ENCODE results near the gene GSG1L. TPM values are rescaled to one million over a fixed set of nuclear protein-coding genes. Genes with fewer than 3 reads are reported as not detected.

Gene GSG1L
- total and polyA plus RNA-seq, 9 of the 15 experiments (the other 6 are each of a cell fraction or from before 2014, with no cell fraction given) = not detected

- TF ChIP-seq ZNF639 (CRISPR knock-in tag; conservative IDR thresholded peaks at IDR 0.05 in 1 of 2, IDR thresholded peaks at IDR 0.05 in 1 of 2) (no peak), NBN (IDR thresholded peaks at IDR 0.05; ENCODE audit: low read depth) (no peak), EWSR1 (IDR thresholded peaks at IDR 0.05; ENCODE audit: borderline replicate concordance, low read depth, partially characterized antibody) (no peak), SMARCA4 (IDR thresholded peaks at IDR 0.05) (no peak), TSHZ1 (CRISPR knock-in tag; IDR thresholded peaks at IDR 0.05) (no peak), EZH2 (IDR thresholded peaks at IDR 0.05; ENCODE audit: borderline replicate concordance, low read depth, low read length) (no peak), ZBTB43 (CRISPR knock-in tag; IDR thresholded peaks at IDR 0.05) (no peak), NFE2 (IDR thresholded peaks at IDR 0.05; ENCODE audit: low read depth) (peak; percentile 66), RB1 (IDR thresholded peaks at IDR 0.05; ENCODE audit: low read depth) (no peak), ZNF584 (CRISPR knock-in tag; IDR thresholded peaks at IDR 0.05; ENCODE audit: low read depth) (peak; percentile 83), TGIF2 (CRISPR knock-in tag; IDR thresholded peaks at IDR 0.05) (no peak), ZNF212 (CRISPR knock-in tag; IDR thresholded peaks at IDR 0.05) (no peak), ZNF766 (CRISPR knock-in tag; conservative IDR thresholded peaks at IDR 0.05) (peak; percentile 74), MEIS2 (IDR thresholded peaks at IDR 0.05; ENCODE audit: partially characterized antibody) (peak; percentile 81), SAFB (IDR thresholded peaks at IDR 0.05; ENCODE audit: borderline replicate concordance, low read depth, low read length) (no peak), NR2C2 (CRISPR knock-in tag; IDR thresholded peaks at IDR 0.05) (no peak), NR2C2 (tag; IDR thresholded peaks at IDR 0.05) (peak; percentile 28; the same call in 1 of the 2 replicates), TRIM28 (IDR thresholded peaks at IDR 0.05) (no peak), ZNF830 (CRISPR knock-in tag; IDR thresholded peaks at IDR 0.05) (no peak), ZBTB17 (CRISPR knock-in tag; IDR thresholded peaks at IDR 0.05) (no peak), HNRNPLL (IDR thresholded peaks at IDR 0.05; ENCODE audit: low read depth, low read length, poor library complexity, severe bottlenecking) (no peak), MAFG (tag; conservative IDR thresholded peaks at IDR 0.05) (no peak), CREB5 (CRISPR knock-in tag; IDR thresholded peaks at IDR 0.05) (no peak)
These were observed 47.0 kb upstream of the GSG1L start (continued) for GRCh38 chr16:28110479-28110878.

Measured in K562 (cell line).